Breast epithelium (tissue), 4 donors: ENCODE data around the gene MAU2. TPM values are rescaled to one million over a fixed set of nuclear protein-coding genes. Genes with fewer than 3 reads are reported as not detected.

Experiments used
- DNase-seq, 2 donors: peaks; one replicate each; pipeline ENCODE4 v3.0.0-alpha.2; 2019; ENCODE audit warnings: low spot score in 2 of 2
- H3K27ac ChIP-seq, 2 donors: fragments of 200-600 bp; sonication (generic) in 1 of 2; one replicate each; pipeline ENCODE4 v1.5.1; 2016 to 2019; ENCODE audit warnings: mild to moderate bottlenecking in 1 of 2
- H3K27me3 ChIP-seq, 2 donors: fragments of 200-600 bp; sonication (generic) in 1 of 2; one replicate each; pipeline versions ENCODE4 v1.5.1 to v1.6.0; 2017 to 2019; ENCODE audit warnings: control low read depth in 1 of 2, mild to moderate bottlenecking in 1 of 2
- H3K36me3 ChIP-seq: fragments of 200-600 bp; one replicate; pipeline ENCODE4 v1.5.1; 2019
- H3K4me1 ChIP-seq, 2 donors: fragments of 200-600 bp; sonication (generic); one replicate each; pipeline ENCODE4 v1.5.1; 2016 to 2019; ENCODE audit warnings: control low read depth in 1 of 2
- H3K4me3 ChIP-seq, 3 donors: fragments of 200-600 bp; sonication (generic); 1 replicate in 2 of 3; 2 replicates in 1 of 3; pipeline ENCODE4 v1.5.1; 2016 to 2019; ENCODE audit warnings: mild to moderate bottlenecking in 3 of 3, moderate library complexity in 2 of 3
- H3K9me3 ChIP-seq, 2 donors: fragments of 200-600 bp; sonication (generic) in 1 of 2; one replicate each; pipeline ENCODE4 v1.5.1; 2016 to 2019; ENCODE audit warnings: control low read depth in 1 of 2
- CTCF ChIP-seq, 3 donors: fragments of 450-650 bp; IDR thresholded peaks; one replicate each; pipeline ENCODE4 v1.5.1; 2016 to 2017; ENCODE audit warnings: antibody characterized with exemption in 3 of 3, mild to moderate bottlenecking in 3 of 3, moderate library complexity in 3 of 3
- POLR2A ChIP-seq: fragments of 450-650 bp; IDR thresholded peaks from one replicate; pipeline ENCODE4 v1.6.1; 2016; ENCODE audit warnings: antibody characterized with exemption, mild to moderate bottlenecking, moderate library complexity
- POLR2AphosphoS5 ChIP-seq, 3 donors: sonication (generic); formaldehyde crosslinking; IDR thresholded peaks; one replicate each; pipeline ENCODE4 v1.6.1; 2017; ENCODE audit warnings: antibody characterized with exemption in 3 of 3
- intact Hi-C: fragments of 100-400 bp; cut with DNase I; formaldehyde crosslinking; loops from one replicate; pipeline ENCODE4 v1.15.1; 2023; ENCODE audit warnings: low total_unique reads
- total RNA-seq, 3 donors: library from RNA; depleted of rRNA; stranded (reverse); fragments of >200 nt; gene quantifications; one replicate each; pipeline ENCODE4 v1.1.0, GENCODE V29; 2016

Gene MAU2
- total RNA-seq, 3 donors from 2014 or later: 33.4 to 59.4 (median 53.1) TPM

GRCh38 chr19:19405971-19406877, 85.6 kb downstream of the MAU2 start:
- H3K9me3 ChIP-seq: no peaks in the 10 kb centered on the region
- TF ChIP-seq CTCF (IDR thresholded peaks at IDR 0.05) (no peak), POLR2A (no peak), POLR2AphosphoS5 (IDR thresholded peaks at IDR 0.05) (no peak)
- H3K4me3 ChIP-seq: peak overlapping the region; percentile 86 to 97 (median 93)
- peaks cover 5 to 14% of the 10 kb centered on the region in 2 donors for H3K4me1 ChIP-seq
- H3K27me3 ChIP-seq: no peaks in the 10 kb centered on the region
- no peaks in the 10 kb centered on the region for H3K36me3 ChIP-seq
- peak overlapping the region; percentile 85 to 89 for H3K27ac ChIP-seq
- no peak for DNase-seq
- intact Hi-C loops: no loop called here

GRCh38 chr19:19406878-19407632, 86.4 kb downstream of the MAU2 start:
- H3K27me3 ChIP-seq: no peaks in the 10 kb centered on the region
- peak in 1 of 2 donors; percentile 45 for DNase-seq
- H3K27ac ChIP-seq: peak overlapping the region; percentile 85 to 89
- no peaks in the 10 kb centered on the region for H3K9me3 ChIP-seq
- peak overlapping the region; percentile 86 to 97 (median 93) for H3K4me3 ChIP-seq
- intact Hi-C loops: no loop called here
- TF ChIP-seq POLR2A (no peak), CTCF (IDR thresholded peaks at IDR 0.05) (no peak), POLR2AphosphoS5 (IDR thresholded peaks at IDR 0.05) (no peak)
- H3K4me1 ChIP-seq: peaks cover 5 to 14% of the 10 kb centered on the region in 2 donors
- no peaks in the 10 kb centered on the region for H3K36me3 ChIP-seq

- no peak for DNase-seq
- peak overlapping the region in 1 of 2 donors; percentile 85 for H3K27ac ChIP-seq
- H3K36me3 ChIP-seq: no peaks in the 10 kb centered on the region
- intact Hi-C loops: no loop called here
- H3K4me3 ChIP-seq: peak overlapping the region; percentile 86 to 97 (median 93)
- H3K4me1 ChIP-seq: peaks cover 5 to 14% of the 10 kb centered on the region in 2 donors
- no peak for TF ChIP-seq CTCF (IDR thresholded peaks at IDR 0.05)
- no peak for TF ChIP-seq POLR2A
- TF ChIP-seq POLR2AphosphoS5 (IDR thresholded peaks at IDR 0.05): no peak
- H3K27me3 ChIP-seq: no peaks in the 10 kb centered on the region
- no peaks in the 10 kb centered on the region for H3K9me3 ChIP-seq
These were observed 87.0 kb downstream of the MAU2 start for GRCh38 chr19:19407633-19407930.

Other genes with a start within 250 kb of the MAU2 start
- gene TMEM161A, start 182.4 kb upstream of the MAU2 start, total RNA-seq: 10 to 100 TPM; 13.8 to 20.3 (median 18.0) TPM
- gene MEF2B, start 150.6 kb upstream of the MAU2 start, total RNA-seq: under 1 TPM in 2 of 3 donors, not detected in 1; 0.59 to 0.64 TPM
- 10 to 100 TPM; 15.2 to 18.0 (median 16.7) TPM for gene BORCS8, start 128.7 kb upstream of the MAU2 start, total RNA-seq
- gene RFXANK, start 128.6 kb upstream of the MAU2 start, total RNA-seq: 10 to 100 TPM; 43.9 to 51.1 (median 47.7) TPM
- 10 to 100 TPM; 19.8 to 24.1 (median 21.6) TPM for gene NR2C2AP, start 117.4 kb upstream of the MAU2 start, total RNA-seq
- not detected for gene NCAN, start 108.9 kb upstream of the MAU2 start, total RNA-seq
- under 1 TPM; 0.32 to 0.98 (median 0.88) TPM for gene TM6SF2, start 47.5 kb upstream of the MAU2 start, total RNA-seq
- 10 to 100 TPM; 23.8 to 31.6 (median 29.8) TPM for gene SUGP1, start 320 bp upstream of the MAU2 start, total RNA-seq
- 10 to 100 TPM; 29.1 to 38.7 (median 33.6) TPM for gene GATAD2A, start 84.8 kb downstream of the MAU2 start, total RNA-seq
- 1 to 10 TPM in 2 of 3 donors, under 1 TPM in 1; 0.96 to 2.9 (median 2.3) TPM for gene TSSK6, start 194.7 kb downstream of the MAU2 start, total RNA-seq
- gene NDUFA13, start 195.4 kb downstream of the MAU2 start, total RNA-seq: 100 to 1,000 TPM in 1 of 3 donors, 10 to 100 TPM in 2; 97.3 to 134 (median 99.2) TPM
- gene YJEFN3, start 208.1 kb downstream of the MAU2 start, total RNA-seq: 1 to 10 TPM in 2 of 3 donors, under 1 TPM in 1; 0.88 to 2.0 (median 1.3) TPM
- under 1 TPM; 0.15 to 0.66 (median 0.16) TPM for gene CILP2, start 217.4 kb downstream of the MAU2 start, total RNA-seq